Measurements from ENCODE around the gene HACD1.

Gene HACD1

GRCh38 chr10:17617031-17617911, at the start of gene HACD1:
Gene HACD1, minus strand, starts transcription at chr10:17617374. Its CDS starts 35 bp downstream, at chr10:17617339.
- TF ChIP-seq CTCF (IDR thresholded peaks at IDR 0.05; ENCODE audit: control insufficient read depth, extremely low read depth, insufficient read depth) = peak; percentile 30; the same call in 1 of the 2 replicates
- peak within 1 kb of the TSS; percentile 55 for H3K4me3 ChIP-seq (ENCODE audit: low read depth, low read length)
- no peak for DNase-seq (ENCODE audit: low read depth)

- TF ChIP-seq CTCF (IDR thresholded peaks at IDR 0.05; ENCODE audit: control insufficient read depth, extremely low read depth, insufficient read depth) = no peak
- DNase-seq (ENCODE audit: low read depth) = no peak
- H3K4me3 ChIP-seq (ENCODE audit: low read depth, low read length) = no peak overlapping the region
Observed at GRCh38 chr10:17665747-17666146, 48.6 kb upstream of the HACD1 start.

GRCh38 chr10:17663450-17663849, 46.3 kb upstream of the HACD1 start:
- no peak overlapping the region for H3K4me3 ChIP-seq (ENCODE audit: low read depth, low read length)
- no peak for DNase-seq (ENCODE audit: low read depth)
- TF ChIP-seq CTCF (IDR thresholded peaks at IDR 0.05; ENCODE audit: control insufficient read depth, extremely low read depth, insufficient read depth) = no peak

- no peak for DNase-seq (ENCODE audit: low read depth)
- TF ChIP-seq CTCF (IDR thresholded peaks at IDR 0.05; ENCODE audit: control insufficient read depth, extremely low read depth, insufficient read depth) = no peak
- no peak overlapping the region for H3K4me3 ChIP-seq (ENCODE audit: low read depth, low read length)
Observed at GRCh38 chr10:17662193-17663138, 45.3 kb upstream of the HACD1 start.

- no peak overlapping the region for H3K4me3 ChIP-seq (ENCODE audit: low read depth, low read length)
- no peak for TF ChIP-seq CTCF (IDR thresholded peaks at IDR 0.05; ENCODE audit: control insufficient read depth, extremely low read depth, insufficient read depth)
- DNase-seq (ENCODE audit: low read depth) = no peak
Observed at GRCh38 chr10:17661510-17661909, 44.3 kb upstream of the HACD1 start.

DNA sequence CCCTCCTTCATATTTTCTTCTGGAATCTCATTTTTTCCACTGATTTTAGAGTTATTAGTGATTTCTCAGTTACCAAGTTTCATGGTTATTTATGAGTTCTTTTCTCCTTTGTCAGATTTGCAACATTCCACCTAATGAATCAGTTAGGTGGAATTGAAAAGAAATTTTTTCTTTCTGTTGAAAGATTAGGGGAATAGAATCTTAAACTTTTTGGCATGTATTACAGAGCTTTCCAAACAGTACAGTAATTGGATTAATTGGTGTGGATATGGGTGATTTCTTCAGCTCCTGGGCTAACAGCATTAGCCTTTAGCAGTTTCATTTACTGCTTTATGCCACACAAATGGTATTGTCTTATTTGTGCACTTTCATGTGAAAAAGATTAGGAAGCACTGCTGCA, 43.7 kb upstream of the HACD1 start:
- TF ChIP-seq CTCF (IDR thresholded peaks at IDR 0.05; ENCODE audit: control insufficient read depth, extremely low read depth, insufficient read depth) = no peak
- no peak overlapping the region for H3K4me3 ChIP-seq (ENCODE audit: low read depth, low read length)
- DNase-seq (ENCODE audit: low read depth) = no peak

Data from LNCaP clone FGC (cell line).